ENCODE measurements around the gene NHSL1.

- TF ChIP-seq POLR2A (IDR thresholded peaks at IDR 0.05; ENCODE audit: low read length) = no peak
- no peak for TF ChIP-seq GATA1 (IDR thresholded peaks at IDR 0.05; ENCODE audit: low read depth, low read length)
Measured at GRCh38 chr6:138421608-138422007, 77.7 kb downstream of the NHSL1 start.

All from erythroblast (primary cell).